Upper lobe of left lung (tissue), 6 donors: ENCODE measurements around the gene MYO5B. TPM values are rescaled to one million over a fixed set of nuclear protein-coding genes. Genes with fewer than 3 reads are reported as not detected.
"Not testable (repeated sequence)": the region's sequence is repeated elsewhere in the genome, so short reads cannot be mapped to it uniquely, and the experiment has no call there.

Source experiments
- ATAC-seq, 2 donors: fragments of 200-7000 bp; cut with Tn5 transposase; one replicate each; pipeline ENCODE4 v1.9.1; 2022; ENCODE audit warnings: mild to moderate bottlenecking in 2 of 2, moderate library complexity in 2 of 2; ENCODE audit not compliant: low FRiP score in 2 of 2
- DNase-seq, 2 donors: peaks; one replicate each; pipeline ENCODE4 v3.0.0-alpha.2; 2019 to 2020
- H3K27ac ChIP-seq, 4 donors: fragments of 200-600 bp; sonication (generic); one replicate each; pipeline ENCODE4 v1.5.1; 2016 to 2019
- H3K27me3 ChIP-seq, 4 donors: fragments of 200-600 bp; sonication (generic); one replicate each; pipeline ENCODE4 v1.5.1; 2017 to 2019
- H3K36me3 ChIP-seq, 4 donors: fragments of 200-600 bp; sonication (generic); one replicate each; pipeline ENCODE4 v1.5.1; 2016 to 2019
- H3K4me1 ChIP-seq, 4 donors: fragments of 200-600 bp; sonication (generic); one replicate each; pipeline ENCODE4 v1.5.1; 2018 to 2019
- H3K4me3 ChIP-seq, 4 donors: fragments of 200-600 bp; sonication (generic); one replicate each; pipeline ENCODE4 v1.5.1; 2017 to 2019; ENCODE audit warnings: mild to moderate bottlenecking in 2 of 4, moderate library complexity in 1 of 4
- H3K9me3 ChIP-seq, 4 donors: fragments of 200-600 bp; sonication (generic); one replicate each; pipeline ENCODE4 v1.5.1; 2018 to 2019
- EP300 ChIP-seq, 4 donors: sonication (generic); formaldehyde crosslinking; IDR thresholded peaks; one replicate each; pipeline ENCODE4 v1.5.1; 2017; ENCODE audit warnings: antibody characterized with exemption in 4 of 4, control low read depth in 2 of 4
- POLR2A ChIP-seq, 4 donors: fragments of 450-650 bp; IDR thresholded peaks; one replicate each; pipeline ENCODE4 v1.5.1; 2016 to 2017; ENCODE audit warnings: antibody characterized with exemption in 4 of 4, mild to moderate bottlenecking in 2 of 4
- POLR2AphosphoS5 ChIP-seq, 2 donors: sonication (generic); formaldehyde crosslinking; IDR thresholded peaks; one replicate each; pipeline ENCODE4 v1.5.1; 2017; ENCODE audit warnings: antibody characterized with exemption in 2 of 2
- WGBS, 2 donors: methylation state at CpG; one replicate each; pipeline ENCODE4 v1.1.5; 2017 to 2018; 5-methylcytosine and 5-hydroxymethylcytosine counted together
- total RNA-seq, 6 donors: library from RNA; depleted of rRNA in 4 of 6; stranded (reverse); fragments of >200 nt in 4 of 6; gene quantifications; one replicate each; pipeline versions ENCODE4 v1.1.0 to v1.2.1, GENCODE V29; 2016 to 2021
- TF ChIP-seq, protein P1 (sequence below), 6 experiments: fragments of 450-650 bp in 4 of 6; fragments of 200-600 bp in 2 of 6; sonication (generic) in 2 of 6; IDR thresholded peaks; one replicate each; pipeline ENCODE4 v1.5.1; 2016 to 2019; ENCODE audit warnings: antibody characterized with exemption in 6 of 6
- donor health status: DM: no; HTN: no; CAD: no; lungs with moderate emphysema.
- donor health status: DM: no; HTN: yes; CAD: no; lungs with severe emphysema.

The MYO5B gene
- total RNA-seq, 6 donors from 2014 or later, result 25.4 to 95.2 (median 49.6) TPM

DNA sequence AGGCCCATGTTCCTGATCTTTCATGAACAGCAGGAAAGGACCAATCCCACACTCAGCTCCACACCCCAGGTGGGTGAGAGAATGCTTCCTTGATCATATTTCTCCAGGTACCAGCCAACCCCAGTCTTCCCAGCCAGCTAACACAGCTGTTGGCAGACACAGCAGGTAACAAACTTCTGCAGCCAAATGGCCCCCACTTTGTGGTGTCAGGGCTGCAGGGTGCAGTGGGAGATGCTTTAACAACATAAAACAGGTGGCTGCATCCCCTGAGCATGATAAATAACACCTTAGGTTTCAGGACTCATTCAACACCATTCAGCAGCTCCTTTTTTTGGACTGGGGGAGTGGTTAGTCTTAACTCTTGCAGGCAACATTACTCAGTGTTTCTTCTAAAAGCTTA is 304.9 kb downstream of the MYO5B start:
- H3K27ac ChIP-seq, result no peak overlapping the region
- H3K36me3 ChIP-seq, result peaks cover 0 to 7% (median 0%) of the 10 kb centered on the region in 4 donors
- H3K9me3 ChIP-seq, result no peaks in the 10 kb centered on the region
- H3K4me3 ChIP-seq, result no peak overlapping the region
- TF ChIP-seq EP300 (IDR thresholded peaks at IDR 0.05), result no peak
- TF ChIP-seq POLR2A (IDR thresholded peaks at IDR 0.05), result no peak
- TF ChIP-seq POLR2AphosphoS5 (IDR thresholded peaks at IDR 0.05), result no peak
- TF ChIP-seq, protein P1, sequence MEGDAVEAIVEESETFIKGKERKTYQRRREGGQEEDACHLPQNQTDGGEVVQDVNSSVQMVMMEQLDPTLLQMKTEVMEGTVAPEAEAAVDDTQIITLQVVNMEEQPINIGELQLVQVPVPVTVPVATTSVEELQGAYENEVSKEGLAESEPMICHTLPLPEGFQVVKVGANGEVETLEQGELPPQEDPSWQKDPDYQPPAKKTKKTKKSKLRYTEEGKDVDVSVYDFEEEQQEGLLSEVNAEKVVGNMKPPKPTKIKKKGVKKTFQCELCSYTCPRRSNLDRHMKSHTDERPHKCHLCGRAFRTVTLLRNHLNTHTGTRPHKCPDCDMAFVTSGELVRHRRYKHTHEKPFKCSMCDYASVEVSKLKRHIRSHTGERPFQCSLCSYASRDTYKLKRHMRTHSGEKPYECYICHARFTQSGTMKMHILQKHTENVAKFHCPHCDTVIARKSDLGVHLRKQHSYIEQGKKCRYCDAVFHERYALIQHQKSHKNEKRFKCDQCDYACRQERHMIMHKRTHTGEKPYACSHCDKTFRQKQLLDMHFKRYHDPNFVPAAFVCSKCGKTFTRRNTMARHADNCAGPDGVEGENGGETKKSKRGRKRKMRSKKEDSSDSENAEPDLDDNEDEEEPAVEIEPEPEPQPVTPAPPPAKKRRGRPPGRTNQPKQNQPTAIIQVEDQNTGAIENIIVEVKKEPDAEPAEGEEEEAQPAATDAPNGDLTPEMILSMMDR (IDR thresholded peaks at IDR 0.05), result no peak
- H3K4me1 ChIP-seq, result no peaks in the 10 kb centered on the region
- ATAC-seq (no peak), DNase-seq (no peak)
- H3K27me3 ChIP-seq, result no peaks in the 10 kb centered on the region

- not testable (repeated sequence) for H3K4me1 ChIP-seq, H3K36me3 ChIP-seq, H3K9me3 ChIP-seq, DNase-seq, ATAC-seq, H3K4me3 ChIP-seq, H3K27ac ChIP-seq, H3K27me3 ChIP-seq
- WGBS, 2 donors, result 35% methylated on average over 2 of the region's 2 CpGs
Observed at GRCh38 chr18:49889552-49889951, 305.4 kb downstream of the MYO5B start.

GRCh38 chr18:49886891-49887764 is 307.8 kb downstream of the MYO5B start:
- no peaks in the 10 kb centered on the region for H3K4me1 ChIP-seq
- H3K9me3 ChIP-seq, result no peaks in the 10 kb centered on the region
- DNase-seq, result no peak
- no peak overlapping the region for H3K27ac ChIP-seq
- WGBS, 2 donors, result 49 to 59% methylated on average over 10 of the region's 10 CpGs
- TF ChIP-seq, protein P1 (IDR thresholded peaks at IDR 0.05), result no peak
- no peak for TF ChIP-seq POLR2AphosphoS5 (IDR thresholded peaks at IDR 0.05)
- no peak for TF ChIP-seq EP300 (IDR thresholded peaks at IDR 0.05)
- no peak for TF ChIP-seq POLR2A (IDR thresholded peaks at IDR 0.05)
- no peaks in the 10 kb centered on the region for H3K36me3 ChIP-seq
- H3K27me3 ChIP-seq, result no peaks in the 10 kb centered on the region
- no peak overlapping the region for H3K4me3 ChIP-seq
- no peak for ATAC-seq

GRCh38 chr18:49884959-49885358 is 310.0 kb downstream of the MYO5B start:
- 61 to 66% methylated on average over 2 of the region's 2 CpGs for WGBS, 2 donors
- no peak overlapping the region for H3K4me3 ChIP-seq
- no peaks in the 10 kb centered on the region for H3K27me3 ChIP-seq
- H3K36me3 ChIP-seq, result no peaks in the 10 kb centered on the region
- ATAC-seq, result no peak
- H3K4me1 ChIP-seq, result no peaks in the 10 kb centered on the region
- DNase-seq, result no peak
- H3K27ac ChIP-seq, result no peak overlapping the region
- H3K9me3 ChIP-seq, result no peaks in the 10 kb centered on the region
- TF ChIP-seq POLR2AphosphoS5 (IDR thresholded peaks at IDR 0.05), result no peak
- TF ChIP-seq EP300 (IDR thresholded peaks at IDR 0.05), result no peak
- no peak for TF ChIP-seq POLR2A (IDR thresholded peaks at IDR 0.05)
- TF ChIP-seq, protein P1 (IDR thresholded peaks at IDR 0.05), result no peak

DNA sequence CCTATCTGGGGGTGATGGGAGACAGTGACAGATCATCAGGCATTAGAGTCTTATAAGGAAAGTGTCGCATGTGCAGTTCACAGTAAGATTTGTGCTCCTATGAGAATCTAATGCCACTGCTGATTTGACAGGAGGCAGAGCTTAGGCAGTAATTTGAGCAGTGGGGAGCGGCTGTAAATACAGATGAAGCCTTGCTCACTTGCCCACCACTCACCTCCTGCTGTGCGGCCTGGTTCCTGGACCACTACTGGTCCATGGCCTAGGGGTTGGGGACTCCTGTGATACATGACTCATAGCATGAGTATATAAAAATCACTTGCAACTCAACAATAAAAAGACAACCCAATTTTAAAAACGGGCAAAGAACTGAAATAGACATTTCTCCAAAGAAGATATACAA is 310.5 kb downstream of the MYO5B start:
- DNase-seq (no peak), ATAC-seq (no peak)
- Histone ChIP-seq H3K27me3 (no peaks in the 10 kb centered on the region), H3K9me3 (no peaks in the 10 kb centered on the region), H3K27ac (no peak overlapping the region), H3K4me3 (no peak overlapping the region), H3K4me1 (no peaks in the 10 kb centered on the region), H3K36me3 (no peaks in the 10 kb centered on the region)
- 83 to 89% methylated on average over 4 of the region's 4 CpGs for WGBS, 2 donors
- TF ChIP-seq POLR2AphosphoS5 (IDR thresholded peaks at IDR 0.05) (no peak), POLR2A (IDR thresholded peaks at IDR 0.05) (no peak), EP300 (IDR thresholded peaks at IDR 0.05) (no peak)
- TF ChIP-seq, protein P1 (IDR thresholded peaks at IDR 0.05), result no peak
